HUES6 (cell line): Measurements from ENCODE around the gene NPAS1.
"Not testable (repeated sequence)": the region's sequence is repeated elsewhere in the genome, so short reads cannot be mapped to it uniquely, and the experiment has no call there.

ENCODE experiments used
- H3K27ac ChIP-seq: 2 replicates; pipeline ENCODE4 v1.7.0; 2013; ENCODE audit warnings: low read depth, mild to moderate bottlenecking, low read length, inconsistent platforms
- H3K27me3 ChIP-seq: 2 replicates; pipeline ENCODE4 v1.6.1; 2013; ENCODE audit warnings: low read length; ENCODE audit not compliant: control insufficient read depth, insufficient read depth
- H3K36me3 ChIP-seq: 2 replicates; pipeline ENCODE4 v1.6.1; 2013; ENCODE audit warnings: low read length; ENCODE audit not compliant: control insufficient read depth, insufficient read depth
- H3K4me1 ChIP-seq: 2 replicates; pipeline ENCODE4 v1.6.1; 2013; ENCODE audit warnings: low read length; ENCODE audit not compliant: control insufficient read depth, insufficient read depth
- H3K4me3 ChIP-seq: 2 replicates; pipeline ENCODE4 v1.5.1; 2013; ENCODE audit warnings: low read depth, low read length
- H3K9ac ChIP-seq: one replicate; pipeline ENCODE4 v1.6.1; 2013; ENCODE audit warnings: mild to moderate bottlenecking, low read length
- H3K9me3 ChIP-seq: 2 replicates; pipeline ENCODE4 v1.6.1; 2013; ENCODE audit warnings: low read depth, low read length; ENCODE audit not compliant: control insufficient read depth, insufficient read depth

The NPAS1 gene

DNA sequence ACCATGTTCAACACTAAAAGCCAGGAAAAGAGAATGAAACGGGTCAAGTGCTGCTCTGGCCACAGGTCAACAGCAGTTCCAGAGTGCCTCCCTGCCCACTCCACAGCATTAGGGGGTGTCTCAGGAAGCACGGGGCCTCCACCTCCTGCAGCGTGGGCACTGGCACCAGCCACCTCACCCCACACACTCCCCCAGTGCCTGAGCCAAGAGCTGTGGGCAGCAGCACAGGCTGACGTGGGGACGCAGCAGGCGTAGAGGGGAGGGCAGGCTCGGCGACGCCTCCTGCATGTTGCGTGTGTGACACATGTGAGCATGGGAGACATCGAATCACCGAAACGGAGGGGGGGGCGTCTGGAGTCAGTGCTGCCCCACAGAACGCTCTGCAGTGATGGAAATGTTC, 50.2 kb downstream of the NPAS1 start:
- Histone ChIP-seq H3K36me3 (peaks cover 96% of the 10 kb centered on the region), H3K9ac (no peak overlapping the region), H3K4me1 (no peaks in the 10 kb centered on the region)

GRCh38 chr19:47070756-47071155, 51.1 kb downstream of the NPAS1 start:
- H3K4me3 ChIP-seq: no peak overlapping the region
- no peak overlapping the region for H3K9ac ChIP-seq
- no peak overlapping the region for H3K27ac ChIP-seq
- no peaks in the 10 kb centered on the region for H3K4me1 ChIP-seq
- no peaks in the 10 kb centered on the region for H3K27me3 ChIP-seq
- peaks cover 96% of the 10 kb centered on the region for H3K36me3 ChIP-seq
- H3K9me3 ChIP-seq: no peaks in the 10 kb centered on the region

More for the DNA sequence above, 50.2 kb downstream of the NPAS1 start:
- no peaks in the 10 kb centered on the region for H3K27me3 ChIP-seq
- no peak overlapping the region for H3K27ac ChIP-seq
- no peaks in the 10 kb centered on the region for H3K9me3 ChIP-seq
- no peak overlapping the region for H3K4me3 ChIP-seq

GRCh38 chr19:47071731-47072130, 52.1 kb downstream of the NPAS1 start:
- peaks cover 96% of the 10 kb centered on the region for H3K36me3 ChIP-seq
- no peaks in the 10 kb centered on the region for H3K27me3 ChIP-seq
- H3K9me3 ChIP-seq: no peaks in the 10 kb centered on the region
- no peak overlapping the region for H3K27ac ChIP-seq
- H3K4me3 ChIP-seq: no peak overlapping the region
- H3K4me1 ChIP-seq: no peaks in the 10 kb centered on the region
- H3K9ac ChIP-seq: no peak overlapping the region

DNA sequence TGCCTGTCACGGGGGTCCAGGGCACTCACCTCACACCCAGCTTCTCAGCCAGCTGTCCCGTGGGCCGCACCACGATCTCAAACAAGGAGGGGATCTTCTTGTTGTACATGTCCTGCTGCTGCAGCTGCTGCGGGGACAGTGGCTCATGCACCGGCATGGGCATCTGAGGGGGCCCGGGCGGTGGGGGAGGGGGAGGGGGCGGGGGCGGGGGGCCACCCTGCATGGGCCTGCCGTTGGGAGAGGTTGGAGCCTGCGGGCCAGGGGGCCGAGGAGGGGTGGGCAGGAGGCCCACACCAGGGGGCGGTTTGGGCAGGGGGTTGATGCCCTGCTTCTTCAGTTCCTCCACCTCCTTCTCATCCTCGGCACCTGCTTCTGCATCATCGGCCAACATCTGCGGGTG, 52.7 kb downstream of the NPAS1 start:
- no peaks in the 10 kb centered on the region for H3K27me3 ChIP-seq
- H3K4me1 ChIP-seq: no peaks in the 10 kb centered on the region
- H3K9ac ChIP-seq: no peak overlapping the region
- H3K27ac ChIP-seq: no peak overlapping the region
- H3K36me3 ChIP-seq: peaks cover 95% of the 10 kb centered on the region
- H3K4me3 ChIP-seq: no peak overlapping the region
- no peaks in the 10 kb centered on the region for H3K9me3 ChIP-seq

GRCh38 chr19:47073574-47073973, 53.9 kb downstream of the NPAS1 start:
- no peak overlapping the region for H3K27ac ChIP-seq
- no peaks in the 10 kb centered on the region for H3K27me3 ChIP-seq
- no peaks in the 10 kb centered on the region for H3K4me1 ChIP-seq
- no peak overlapping the region for H3K4me3 ChIP-seq
- H3K36me3 ChIP-seq: peaks cover 94% of the 10 kb centered on the region
- H3K9me3 ChIP-seq: no peaks in the 10 kb centered on the region
- no peak overlapping the region for H3K9ac ChIP-seq

DNA sequence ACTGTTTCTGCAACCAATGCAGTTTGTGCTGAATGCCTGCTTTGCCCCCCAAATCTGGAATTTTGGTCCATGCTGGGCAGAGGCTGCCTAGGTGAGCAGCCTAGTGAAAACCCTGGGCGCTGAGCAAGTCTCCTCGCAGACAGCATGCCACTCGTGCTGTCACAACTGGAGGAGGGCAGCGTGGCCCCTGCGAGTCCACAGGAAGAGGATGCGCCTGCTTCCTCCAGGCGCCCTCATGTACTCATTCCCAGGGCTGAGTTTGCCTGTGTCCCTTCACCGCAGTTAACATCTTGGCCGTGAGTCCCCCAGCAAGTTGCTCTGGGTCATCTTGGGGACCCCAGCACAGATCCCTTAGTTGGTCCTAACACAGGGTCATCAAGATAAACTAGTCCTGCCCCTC, 55.0 kb downstream of the NPAS1 start:
- Histone ChIP-seq H3K4me3 (no peak overlapping the region), H3K9ac (no peak overlapping the region), H3K27ac (no peak overlapping the region), H3K36me3 (peaks cover 89% of the 10 kb centered on the region), H3K27me3 (no peaks in the 10 kb centered on the region), H3K9me3 (no peaks in the 10 kb centered on the region), H3K4me1 (peaks cover 2% of the 10 kb centered on the region; the same call in 1 of the 2 replicates)

DNA sequence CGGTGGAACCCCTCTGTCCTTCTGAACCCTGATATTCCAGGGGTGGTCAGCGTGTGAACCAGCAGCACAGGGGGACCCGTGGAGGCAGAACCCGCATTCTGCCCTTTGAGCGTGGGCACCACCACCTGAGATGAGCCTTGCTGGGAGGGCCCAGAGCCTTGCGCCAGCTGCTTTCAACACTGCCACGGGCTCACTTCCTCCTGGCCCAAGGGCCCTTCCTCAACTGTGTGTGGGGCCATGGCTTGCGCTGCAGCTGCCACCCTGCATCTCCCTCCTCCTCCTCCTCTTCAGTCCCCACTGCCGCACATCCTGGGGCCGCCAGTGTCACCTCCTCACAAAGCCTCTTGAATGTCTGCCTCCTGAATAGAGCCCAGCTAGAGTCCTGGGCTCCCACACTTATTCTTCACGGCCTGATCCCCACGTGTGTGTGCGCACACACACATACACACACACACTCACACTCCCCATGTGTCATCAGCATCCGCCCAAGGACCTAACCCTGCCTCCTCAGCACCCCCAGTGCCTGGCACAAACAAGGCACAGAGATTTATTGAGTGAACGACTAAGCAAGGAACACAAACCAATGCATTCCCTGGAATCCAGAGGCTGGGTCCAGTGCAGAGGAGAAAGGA, 55.7 kb downstream of the NPAS1 start:
- no peaks in the 10 kb centered on the region for H3K27me3 ChIP-seq
- no peak overlapping the region for H3K4me3 ChIP-seq
- H3K9me3 ChIP-seq: no peaks in the 10 kb centered on the region
- H3K27ac ChIP-seq: no peak overlapping the region
- H3K9ac ChIP-seq: no peak overlapping the region
- peaks cover 89% of the 10 kb centered on the region for H3K36me3 ChIP-seq
- H3K4me1 ChIP-seq: peaks cover 7% of the 10 kb centered on the region; the same call in 1 of the 2 replicates

GRCh38 chr19:47075941-47076340, 56.3 kb downstream of the NPAS1 start:
- Histone ChIP-seq H3K36me3 (peaks cover 88% of the 10 kb centered on the region), H3K27ac (no peak overlapping the region), H3K9ac (no peak overlapping the region), H3K4me3 (no peak overlapping the region), H3K4me1 (peaks cover 7% of the 10 kb centered on the region; the same call in 1 of the 2 replicates), H3K27me3 (no peaks in the 10 kb centered on the region), H3K9me3 (no peaks in the 10 kb centered on the region)

DNA sequence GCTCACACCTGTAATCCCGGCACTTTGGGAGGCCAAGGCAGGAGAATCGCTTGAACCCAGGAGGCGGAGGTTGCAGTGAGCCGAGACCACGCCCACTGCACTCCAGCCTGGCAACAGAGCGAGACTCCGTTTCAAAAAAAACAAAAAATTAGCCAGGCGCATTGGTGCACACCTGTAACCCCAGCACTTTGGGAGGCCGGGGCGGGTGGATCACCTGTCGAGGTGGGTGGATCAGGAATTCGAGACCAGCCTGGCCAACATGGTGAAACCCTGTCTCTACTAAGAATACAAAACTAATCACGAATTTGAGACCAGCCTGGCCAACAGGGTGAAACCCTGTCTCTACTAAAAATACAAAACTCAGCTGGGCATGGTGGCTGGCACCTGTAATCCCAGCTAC, 58.7 kb downstream of the NPAS1 start:
- not testable (repeated sequence) for H3K4me3 ChIP-seq, H3K9me3 ChIP-seq, H3K9ac ChIP-seq, H3K27me3 ChIP-seq, H3K27ac ChIP-seq
- Histone ChIP-seq H3K4me1 (peaks cover 17% of the 10 kb centered on the region; the same call in 1 of the 2 replicates), H3K36me3 (peaks cover 91% of the 10 kb centered on the region)

DNA sequence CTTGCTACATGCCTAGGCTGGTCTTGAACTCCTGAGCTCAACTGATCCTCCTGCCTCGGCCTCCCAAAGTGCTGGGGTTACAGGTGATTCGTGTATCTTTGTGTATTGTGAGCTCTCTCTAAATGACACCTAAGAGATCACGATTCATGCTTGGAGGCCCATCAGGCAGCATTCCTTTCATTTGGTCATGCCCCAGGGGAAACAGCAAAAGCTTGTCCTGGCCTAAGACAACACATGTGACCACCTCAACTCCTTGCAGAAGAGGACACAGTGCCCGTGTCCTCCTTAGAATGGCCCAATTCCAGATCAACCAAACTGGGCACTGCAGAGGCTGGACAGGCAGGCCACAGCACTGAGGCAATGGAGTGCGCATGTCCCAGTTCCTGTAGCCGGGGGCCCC, 61.5 kb downstream of the NPAS1 start:
- H3K9me3 ChIP-seq: no peaks in the 10 kb centered on the region
- H3K4me3 ChIP-seq: no peak overlapping the region
- no peak overlapping the region for H3K27ac ChIP-seq
- no peak overlapping the region for H3K9ac ChIP-seq
- H3K27me3 ChIP-seq: no peaks in the 10 kb centered on the region
- H3K4me1 ChIP-seq: peaks cover 17% of the 10 kb centered on the region; the same call in 1 of the 2 replicates
- H3K36me3 ChIP-seq: peaks cover 88% of the 10 kb centered on the region

DNA sequence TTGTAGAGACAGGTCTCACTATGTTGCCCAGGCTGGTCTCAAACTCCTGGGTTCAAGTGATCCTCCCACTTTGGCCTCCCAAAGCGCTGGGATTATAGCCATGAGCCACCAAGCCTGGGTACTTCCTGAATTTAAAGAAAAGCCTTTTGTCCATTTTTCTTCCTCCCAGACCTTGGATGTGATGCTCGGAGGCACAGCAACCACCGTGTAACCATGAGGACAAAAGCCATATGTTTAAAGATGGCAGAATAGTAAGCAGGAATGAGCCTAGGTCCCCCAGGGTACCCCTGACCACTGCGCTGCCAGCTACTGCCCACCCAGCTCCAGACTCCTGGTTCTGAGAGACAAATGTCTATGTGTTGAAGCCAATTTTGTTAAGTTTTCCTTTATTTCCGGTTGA, 62.9 kb downstream of the NPAS1 start:
- H3K4me3 ChIP-seq: no peak overlapping the region
- no peak overlapping the region for H3K27ac ChIP-seq
- H3K27me3 ChIP-seq: no peaks in the 10 kb centered on the region
- H3K9me3 ChIP-seq: no peaks in the 10 kb centered on the region
- peaks cover 91% of the 10 kb centered on the region for H3K36me3 ChIP-seq
- peaks cover 17% of the 10 kb centered on the region; the same call in 1 of the 2 replicates for H3K4me1 ChIP-seq
- H3K9ac ChIP-seq: no peak overlapping the region
